Natural killer cell (primary cell): ENCODE data around the gene CWC27. TPM values are rescaled to one million over a fixed set of nuclear protein-coding genes. Genes with fewer than 3 reads are reported as not detected.

Experiments used
- ATAC-seq, 3 donors: fragments of 150-1000 bp in 2 of 3; fragments of 200-7000 bp in 1 of 3; cut with Tn5 transposase; 1 replicate in 1 of 3; 2 replicates in 2 of 3; pipeline ENCODE4 v1.10.0; 2021; ENCODE audit warnings: mild to moderate bottlenecking in 2 of 3, moderate library complexity in 2 of 3
- DNase-seq, 2 donors: peaks; one replicate each; pipeline versions ENCODE4 v3.0.0 to v3.0.0-alpha.2; 2013 to 2021; ENCODE audit warnings: mixed read lengths in 1 of 2
- H3K27ac ChIP-seq: one replicate; pipeline ENCODE4 v1.5.1; 2013; ENCODE audit warnings: mild to moderate bottlenecking, low read length
- H3K27me3 ChIP-seq: one replicate; pipeline ENCODE4 v1.6.1; 2013; ENCODE audit warnings: low read length; ENCODE audit not compliant: control insufficient read depth, insufficient read depth
- H3K36me3 ChIP-seq: one replicate; pipeline ENCODE4 v1.6.1; 2013; ENCODE audit warnings: low read length; ENCODE audit not compliant: control insufficient read depth, insufficient read depth
- H3K4me1 ChIP-seq: one replicate; pipeline ENCODE4 v1.6.1; 2013; ENCODE audit warnings: low read length; ENCODE audit not compliant: control insufficient read depth, insufficient read depth
- H3K4me3 ChIP-seq: one replicate; pipeline ENCODE4 v1.5.1; 2013; ENCODE audit warnings: low read length
- H3K9me3 ChIP-seq: one replicate; pipeline ENCODE4 v1.6.1; 2013; ENCODE audit warnings: low read length; ENCODE audit not compliant: control insufficient read depth, insufficient read depth
- H3K27ac Mint-ChIP-seq, 2 donors: one replicate each; pipeline ENCODE4 v1.8.0; 2022; ENCODE audit warnings: mild to moderate bottlenecking in 2 of 2, mixed read lengths in 2 of 2, moderate library complexity in 1 of 2
- H3K27me3 Mint-ChIP-seq, 2 donors: one replicate each; pipeline ENCODE4 v1.8.0; 2022; ENCODE audit warnings: low read depth in 2 of 2, mixed read lengths in 2 of 2
- H3K36me3 Mint-ChIP-seq: one replicate; pipeline ENCODE4 v1.8.0; 2022; ENCODE audit warnings: mixed read lengths
- H3K4me1 Mint-ChIP-seq, 2 donors: one replicate each; pipeline ENCODE4 v1.8.0; 2022; ENCODE audit warnings: mixed read lengths in 2 of 2
- H3K4me3 Mint-ChIP-seq: one replicate; pipeline ENCODE4 v1.8.0; 2022; ENCODE audit warnings: mild to moderate bottlenecking, moderate library complexity, mixed read lengths
- H3K9me3 Mint-ChIP-seq, 2 donors: one replicate each; pipeline ENCODE4 v1.8.0; 2022; ENCODE audit warnings: mixed read lengths in 2 of 2
- CTCF ChIP-seq: fragments of 200-600 bp; IDR thresholded peaks from one replicate; pipeline ENCODE4 v1.8.0; 2022; ENCODE audit warnings: antibody characterized with exemption
- WGBS: methylation state at CpG from one replicate; pipeline ENCODE4 v1.1.7; 2013; ENCODE audit warnings: missing lambda C conversion rate; ENCODE audit not compliant: insufficient coverage; 5-methylcytosine and 5-hydroxymethylcytosine counted together
- intact Hi-C: fragments of 100-400 bp; cut with micrococcal nuclease; formaldehyde crosslinking; loops from one replicate; pipeline ENCODE4 v1.14.2; 2022
- total RNA-seq, 4 donors: library from RNA; stranded (reverse); fragments of 120-200 nt in 1 of 4; gene quantifications; one replicate each; pipeline versions ENCODE4 v1.2.3 to v1.2.4, GENCODE V29; 2013 to 2022

The CWC27 gene
- total RNA-seq, 3 donors from 2014 or later (not counting 1 experiment from before 2014, with no cell fraction given) = 21.6 to 26.3 (median 25.7) TPM

GRCh38 chr5:64836190-64836755 lies 67.5 kb downstream of the CWC27 start:
- Histone ChIP-seq H3K9me3 (no peaks in the 10 kb centered on the region), H3K4me1 (no peaks in the 10 kb centered on the region), H3K27ac (no peak overlapping the region), H3K4me3 (no peak overlapping the region), H3K36me3 (no peaks in the 10 kb centered on the region), H3K27me3 (no peaks in the 10 kb centered on the region)
- Mint-ChIP-seq H3K36me3 (no peaks in the 10 kb centered on the region), H3K4me1 (peaks cover 0 to 5% of the 10 kb centered on the region in 2 donors), H3K4me3 (no peak overlapping the region), H3K27ac (no peak overlapping the region), H3K9me3 (peaks cover 0 to 2% of the 10 kb centered on the region in 2 donors), H3K27me3 (no peaks in the 10 kb centered on the region)
- DNase-seq (no peak), ATAC-seq (no peak)
- no peak for TF ChIP-seq CTCF
- intact Hi-C loops = no loop called here

GRCh38 chr5:64836786-64837185 lies 68.1 kb downstream of the CWC27 start:
- intact Hi-C loops = no loop called here
- Mint-ChIP-seq H3K4me3 (no peak overlapping the region), H3K9me3 (peaks cover 0 to 2% of the 10 kb centered on the region in 2 donors), H3K27me3 (no peaks in the 10 kb centered on the region), H3K27ac (no peak overlapping the region), H3K4me1 (peaks cover 0 to 5% of the 10 kb centered on the region in 2 donors), H3K36me3 (no peaks in the 10 kb centered on the region)
- no peak overlapping the region for H3K27ac ChIP-seq
- DNase-seq (no peak), ATAC-seq (no peak)
- 98% methylated on average over 4 of the region's 4 CpGs for WGBS
- no peak overlapping the region for H3K4me3 ChIP-seq
- no peaks in the 10 kb centered on the region for H3K36me3 ChIP-seq
- no peaks in the 10 kb centered on the region for H3K4me1 ChIP-seq
- no peak for TF ChIP-seq CTCF
- no peaks in the 10 kb centered on the region for H3K27me3 ChIP-seq
- H3K9me3 ChIP-seq = no peaks in the 10 kb centered on the region

- no peak for TF ChIP-seq CTCF
- Histone ChIP-seq H3K9me3 (no peaks in the 10 kb centered on the region), H3K4me3 (no peak overlapping the region), H3K36me3 (no peaks in the 10 kb centered on the region), H3K27me3 (no peaks in the 10 kb centered on the region), H3K27ac (no peak overlapping the region), H3K4me1 (no peaks in the 10 kb centered on the region)
- Mint-ChIP-seq H3K4me1 (peaks cover 0 to 5% of the 10 kb centered on the region in 2 donors), H3K4me3 (no peak overlapping the region), H3K36me3 (no peaks in the 10 kb centered on the region), H3K27ac (no peak overlapping the region), H3K9me3 (peaks cover 0 to 2% of the 10 kb centered on the region in 2 donors), H3K27me3 (no peaks in the 10 kb centered on the region)
- WGBS = 100% methylated on average over 1 of the region's 1 CpG
- no peak for DNase-seq
- intact Hi-C loops = no loop called here
- no peak for ATAC-seq
Measured at GRCh38 chr5:64838376-64838775, 69.6 kb downstream of the CWC27 start.

- Mint-ChIP-seq H3K4me3 (no peak overlapping the region), H3K4me1 (peaks cover 0 to 5% of the 10 kb centered on the region in 2 donors), H3K27ac (no peak overlapping the region), H3K36me3 (no peaks in the 10 kb centered on the region), H3K9me3 (peaks cover 0 to 2% of the 10 kb centered on the region in 2 donors), H3K27me3 (no peaks in the 10 kb centered on the region)
- Histone ChIP-seq H3K9me3 (no peaks in the 10 kb centered on the region), H3K4me3 (no peak overlapping the region), H3K36me3 (no peaks in the 10 kb centered on the region), H3K27ac (no peak overlapping the region), H3K27me3 (no peaks in the 10 kb centered on the region), H3K4me1 (no peaks in the 10 kb centered on the region)
- intact Hi-C loops = no loop called here
- ATAC-seq (no peak), DNase-seq (no peak)
- no peak for TF ChIP-seq CTCF
Measured at GRCh38 chr5:64838803-64839202, 70.1 kb downstream of the CWC27 start.
